ENCODE results near the gene PTCD1.
"Not testable (repeated sequence)": the region's sequence is repeated elsewhere in the genome, so short reads cannot be mapped to it uniquely, and the experiment has no call there.

The PTCD1 gene

GRCh38 chr7:99393355-99394187 lies 45.0 kb downstream of the PTCD1 start:
- in situ Hi-C loops (cut with MboI; ENCODE audit: low pct_unique_long_range_greater_than_20kb, low sequenced_read_pairs) = no loop called here
- no peak for DNase-seq

- DNase-seq = no peak
- in situ Hi-C loops (cut with MboI; ENCODE audit: low pct_unique_long_range_greater_than_20kb, low sequenced_read_pairs) = no loop called here
Measured at GRCh38 chr7:99392659-99393354, 45.8 kb downstream of the PTCD1 start.

GRCh38 chr7:99392046-99392445 lies 46.6 kb downstream of the PTCD1 start:
- in situ Hi-C loops (cut with MboI; ENCODE audit: low pct_unique_long_range_greater_than_20kb, low sequenced_read_pairs) = no loop called here
- no peak for DNase-seq

- DNase-seq = no peak
- in situ Hi-C loops (cut with MboI; ENCODE audit: low pct_unique_long_range_greater_than_20kb, low sequenced_read_pairs) = no loop called here
Measured at GRCh38 chr7:99390941-99391602, 47.5 kb downstream of the PTCD1 start.

GRCh38 chr7:99389772-99390171 lies 48.8 kb downstream of the PTCD1 start:
- no peak for DNase-seq
- in situ Hi-C loops (cut with MboI; ENCODE audit: low pct_unique_long_range_greater_than_20kb, low sequenced_read_pairs) = no loop called here

- no peak for DNase-seq
- in situ Hi-C loops (cut with MboI; ENCODE audit: low pct_unique_long_range_greater_than_20kb, low sequenced_read_pairs) = no loop called here
Measured at GRCh38 chr7:99387912-99388311, 50.7 kb downstream of the PTCD1 start.

GRCh38 chr7:99387239-99387635 lies 51.4 kb downstream of the PTCD1 start:
- DNase-seq; in situ Hi-C loops (cut with MboI; ENCODE audit: low pct_unique_long_range_greater_than_20kb, low sequenced_read_pairs): not testable (repeated sequence)

- DNase-seq = peak; percentile 73
- in situ Hi-C loops (cut with MboI; ENCODE audit: low pct_unique_long_range_greater_than_20kb, low sequenced_read_pairs) = no loop called here
Measured at GRCh38 chr7:99386584-99387238, 51.9 kb downstream of the PTCD1 start.

GRCh38 chr7:99385564-99385963 lies 53.0 kb downstream of the PTCD1 start:
- in situ Hi-C loops (cut with MboI; ENCODE audit: low pct_unique_long_range_greater_than_20kb, low sequenced_read_pairs) = no loop called here
- no peak for DNase-seq

GRCh38 chr7:99384523-99384922 lies 54.1 kb downstream of the PTCD1 start:
- in situ Hi-C loops (cut with MboI; ENCODE audit: low pct_unique_long_range_greater_than_20kb, low sequenced_read_pairs) = no loop called here
- DNase-seq = no peak

- in situ Hi-C loops (cut with MboI; ENCODE audit: low pct_unique_long_range_greater_than_20kb, low sequenced_read_pairs) = no loop called here
- DNase-seq = no peak
Measured at GRCh38 chr7:99383791-99384370, 54.7 kb downstream of the PTCD1 start.

- in situ Hi-C loops (cut with MboI; ENCODE audit: low pct_unique_long_range_greater_than_20kb, low sequenced_read_pairs) = no loop called here
- DNase-seq = no peak
Measured at GRCh38 chr7:99383203-99383602, 55.4 kb downstream of the PTCD1 start.

- no peak for DNase-seq
- in situ Hi-C loops (cut with MboI; ENCODE audit: low pct_unique_long_range_greater_than_20kb, low sequenced_read_pairs) = no loop called here
Measured at GRCh38 chr7:99381664-99382075, 56.9 kb downstream of the PTCD1 start.

- DNase-seq = no peak
Measured at GRCh38 chr7:99380823-99381663, 57.6 kb downstream of the PTCD1 start.

GRCh38 chr7:99380032-99380822 lies 58.4 kb downstream of the PTCD1 start:
- peak; percentile 98 for DNase-seq

More at GRCh38 chr7:99380823-99381663, 57.6 kb downstream of the PTCD1 start:
- in situ Hi-C loops (cut with MboI; ENCODE audit: low pct_unique_long_range_greater_than_20kb, low sequenced_read_pairs) = no loop called here

GRCh38 chr7:99379693-99380031 lies 58.9 kb downstream of the PTCD1 start:
- in situ Hi-C loops (cut with MboI; ENCODE audit: low pct_unique_long_range_greater_than_20kb, low sequenced_read_pairs) = not testable (repeated sequence)

More at GRCh38 chr7:99380032-99380822, 58.4 kb downstream of the PTCD1 start:
- in situ Hi-C loops (cut with MboI; ENCODE audit: low pct_unique_long_range_greater_than_20kb, low sequenced_read_pairs) = no loop called here

GRCh38 chr7:99379043-99379577 lies 59.5 kb downstream of the PTCD1 start:
- in situ Hi-C loops (cut with MboI; ENCODE audit: low pct_unique_long_range_greater_than_20kb, low sequenced_read_pairs) = no loop called here
- DNase-seq = peak; percentile 84

More at GRCh38 chr7:99379693-99380031, 58.9 kb downstream of the PTCD1 start:
- DNase-seq = not testable (repeated sequence)
